Urothelium cell line (cell line): ENCODE data around the gene HECTD4.
A peak's percentile ranks its signal among the peaks of the same experiment; 100 is the strongest.
"Not testable (repeated sequence)": the region's sequence is repeated elsewhere in the genome, so short reads cannot be mapped to it uniquely, and the experiment has no call there.

Source experiments
- DNase-seq: peaks from one replicate; pipeline ENCODE4 v3.0.0; 2011; ENCODE audit warnings: low spot score, mixed read lengths
- FAIRE-seq: peaks from 2 replicates; lab custom pipeline; 2011; peaks lifted over from hg19 to GRCh38; lab: Jason Lieb, UNC

Gene HECTD4, protein sequence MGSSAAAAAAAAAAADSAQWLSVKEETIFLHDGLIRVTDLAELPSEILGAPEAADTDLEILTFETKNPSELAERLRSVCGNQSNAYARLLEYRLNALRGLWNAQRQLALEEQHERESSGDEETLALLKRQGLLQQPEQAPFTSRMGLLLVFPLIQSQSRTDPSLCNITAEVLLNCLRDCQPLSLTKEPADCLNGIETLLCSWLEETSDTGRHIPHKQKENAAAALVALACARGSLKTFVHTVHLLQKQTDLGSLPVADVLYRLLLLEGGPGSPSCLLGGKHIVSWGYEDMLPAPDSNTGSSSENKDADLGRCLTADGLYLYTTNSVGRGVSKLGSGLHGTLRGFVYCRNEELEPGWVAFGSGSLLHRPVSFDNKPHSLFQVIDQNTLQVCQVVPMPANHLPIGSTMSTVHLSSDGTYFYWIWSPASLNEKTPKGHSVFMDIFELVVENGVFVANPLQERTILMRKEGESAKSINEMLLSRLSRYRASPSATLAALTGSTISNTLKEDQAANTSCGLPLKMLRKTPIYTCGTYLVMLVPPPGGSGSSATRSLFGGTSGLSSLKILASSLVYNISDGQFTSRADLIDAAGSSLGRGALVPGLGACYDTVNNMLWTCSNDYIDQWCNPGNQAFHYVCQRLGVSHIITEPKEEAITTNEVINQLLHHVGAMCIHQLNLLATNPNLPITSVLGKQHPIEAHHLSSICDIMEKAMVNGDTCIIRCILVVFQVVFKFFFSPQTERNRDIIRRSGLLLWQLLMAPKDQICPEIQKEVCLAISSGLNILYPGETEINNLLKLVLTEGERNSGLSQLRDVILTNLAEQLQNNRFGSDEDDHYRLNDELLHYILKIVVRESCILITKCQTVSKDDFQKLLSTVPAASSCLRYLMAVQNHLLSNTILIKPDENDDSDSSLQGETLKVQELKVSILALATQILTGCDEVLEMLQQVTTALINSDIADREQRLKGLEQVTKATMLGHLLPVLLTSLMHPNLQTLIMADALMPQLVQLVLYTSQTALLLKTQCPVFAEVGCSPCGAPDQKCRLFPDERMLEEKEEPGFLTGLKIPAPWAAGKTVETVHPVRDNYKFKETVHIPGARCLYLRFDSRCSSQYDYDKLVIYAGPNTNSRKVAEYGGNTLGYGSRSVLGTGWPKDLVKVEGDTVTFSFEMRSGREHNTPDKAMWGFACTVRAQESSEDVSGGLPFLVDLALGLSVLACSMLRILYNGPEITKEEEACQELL (N-terminal part only)

DNA sequence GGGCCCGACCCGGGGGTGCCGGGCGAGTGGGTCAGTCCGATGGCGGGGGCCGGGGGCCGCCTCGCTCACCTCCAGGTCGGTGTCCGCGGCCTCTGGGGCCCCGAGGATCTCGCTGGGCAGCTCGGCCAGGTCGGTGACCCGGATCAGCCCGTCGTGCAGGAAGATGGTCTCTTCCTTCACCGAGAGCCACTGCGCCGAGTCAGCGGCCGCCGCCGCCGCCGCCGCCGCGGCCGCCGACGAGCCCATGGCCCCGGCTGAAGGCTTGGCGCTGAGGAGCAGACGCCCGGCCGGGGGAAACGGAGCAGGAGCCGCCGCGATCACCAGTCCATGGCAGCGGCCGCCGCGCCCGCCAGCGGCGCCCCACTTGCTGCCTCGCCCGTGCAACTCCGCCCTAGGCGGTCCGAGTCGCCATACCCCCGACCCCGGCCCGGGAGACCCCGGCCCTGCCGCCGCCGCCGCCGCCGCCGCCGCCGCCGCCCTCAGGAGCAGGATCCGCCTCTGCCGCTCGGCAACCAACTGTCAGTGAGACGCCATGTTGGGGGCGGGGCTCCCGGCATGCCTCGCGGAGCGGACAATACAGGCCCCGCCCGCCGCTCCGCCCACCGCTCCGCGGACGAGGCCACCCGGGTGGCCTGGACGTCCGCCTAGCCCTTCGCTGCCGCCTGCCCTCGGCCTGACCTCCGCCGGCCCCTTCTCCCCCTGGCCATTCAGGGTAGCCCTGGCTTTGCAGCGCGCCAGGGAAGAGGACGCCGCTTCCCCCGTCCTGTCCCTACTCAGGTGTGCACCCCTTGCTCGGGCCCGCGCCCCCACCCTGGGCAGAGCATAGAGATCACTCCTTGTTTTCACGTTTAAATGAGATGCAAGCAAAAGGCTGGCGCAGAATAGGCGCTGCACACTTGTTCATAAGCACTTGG lies at the start of gene HECTD4:
TSS of gene HECTD4 (minus strand) at position 549 of the 914 bp plus-strand sequence. CDS start at position 246, 303 bp downstream.
- DNase-seq (peak; percentile 97), FAIRE-seq (no peak)

DNA sequence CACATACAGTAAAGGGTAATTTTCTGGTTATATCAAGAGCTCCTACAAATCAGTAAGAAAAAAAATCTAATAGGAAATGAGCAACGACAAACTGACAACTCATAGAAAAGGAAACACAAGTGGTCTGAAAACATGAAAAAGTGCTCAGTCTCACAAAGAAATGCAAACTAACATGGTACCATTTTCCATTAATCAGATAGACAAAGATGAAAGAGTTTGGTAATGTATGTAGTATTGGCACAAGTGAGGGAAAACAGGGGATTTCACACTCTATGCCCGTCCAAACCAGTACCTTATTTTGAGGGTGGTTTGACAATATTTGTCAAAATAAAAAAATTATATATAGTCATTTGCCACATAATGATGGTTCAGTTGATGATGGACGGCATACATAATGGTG lies 49.7 kb upstream of the HECTD4 start:
- FAIRE-seq, result no peak
- no peak for DNase-seq

DNA sequence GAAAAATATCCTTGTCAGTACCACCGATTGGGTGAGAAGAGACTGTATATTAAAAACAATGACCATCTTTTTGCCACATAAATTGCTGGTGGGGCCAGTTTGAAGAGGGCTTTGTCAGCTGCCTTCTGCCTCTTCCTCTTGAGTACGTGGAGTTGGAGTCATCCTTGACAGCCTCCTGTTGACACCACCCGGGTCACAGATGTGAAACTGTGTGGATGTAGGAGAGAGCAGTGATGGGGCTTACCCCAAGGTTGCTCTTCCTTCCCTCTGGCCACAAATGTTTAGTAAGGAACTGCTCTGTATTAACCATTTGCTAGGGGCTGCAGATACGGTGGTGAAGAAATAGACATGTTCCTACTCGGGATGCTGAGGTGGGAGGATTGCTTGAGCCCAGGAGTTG lies 48.7 kb upstream of the HECTD4 start:
- DNase-seq (no peak), FAIRE-seq (no peak)

DNA sequence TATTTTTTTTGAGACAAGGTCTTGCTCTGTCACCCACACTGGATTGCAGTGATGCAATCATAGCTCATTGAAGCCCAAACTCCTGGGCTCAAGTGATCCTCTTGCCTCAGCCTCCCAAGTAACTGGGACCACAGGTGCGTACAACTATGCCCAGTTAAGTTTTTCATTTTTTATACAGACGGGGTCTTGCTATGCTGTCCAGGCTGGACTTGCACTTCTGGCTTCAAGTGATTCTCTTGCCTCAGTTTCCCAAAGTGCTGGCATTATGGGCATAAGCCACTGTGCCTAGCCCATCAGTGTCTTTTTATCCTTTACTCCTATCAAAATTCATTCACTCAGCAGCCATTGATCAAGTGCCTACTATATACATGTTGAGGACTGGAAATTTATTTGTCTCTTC lies 45.5 kb upstream of the HECTD4 start:
- FAIRE-seq (no peak), DNase-seq (no peak)

DNA sequence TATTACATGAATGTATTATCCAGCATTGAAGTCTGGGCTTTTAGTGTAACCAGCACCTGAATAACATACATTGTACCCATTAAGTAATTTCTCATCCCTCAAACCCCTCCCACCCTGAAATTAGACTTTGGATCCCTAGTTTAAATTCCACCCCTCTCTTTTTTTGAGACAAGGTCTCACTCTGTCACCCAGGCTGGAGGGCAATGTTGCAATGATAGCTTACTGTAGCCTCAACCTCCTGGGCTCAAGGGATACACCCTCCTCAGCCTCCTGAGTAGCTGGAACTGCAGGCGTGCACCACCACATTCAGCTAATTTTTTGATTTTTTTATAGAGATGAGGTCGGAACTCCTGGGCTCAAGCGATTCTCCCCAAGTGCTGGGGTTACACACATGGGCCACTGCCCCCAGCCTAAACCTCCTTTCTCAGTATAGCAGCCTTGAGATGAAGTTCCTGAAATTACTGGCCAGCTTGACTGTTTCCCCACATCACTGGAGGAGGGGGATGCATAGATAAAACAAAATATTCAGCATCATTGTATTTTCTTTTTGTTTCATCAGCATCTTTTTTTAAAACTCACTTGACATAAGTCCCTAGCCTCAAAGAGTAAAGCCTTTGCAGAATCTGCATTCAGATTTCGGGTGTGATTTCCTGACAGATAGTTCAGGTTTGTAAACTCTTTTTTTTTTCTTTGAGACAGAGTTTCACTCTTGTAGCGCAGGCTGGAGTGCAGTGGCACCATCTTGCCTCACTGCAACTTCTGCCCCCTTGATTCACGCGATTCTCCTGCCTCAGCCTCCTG lies 43.6 kb upstream of the HECTD4 start:
- no peak for FAIRE-seq

DNA sequence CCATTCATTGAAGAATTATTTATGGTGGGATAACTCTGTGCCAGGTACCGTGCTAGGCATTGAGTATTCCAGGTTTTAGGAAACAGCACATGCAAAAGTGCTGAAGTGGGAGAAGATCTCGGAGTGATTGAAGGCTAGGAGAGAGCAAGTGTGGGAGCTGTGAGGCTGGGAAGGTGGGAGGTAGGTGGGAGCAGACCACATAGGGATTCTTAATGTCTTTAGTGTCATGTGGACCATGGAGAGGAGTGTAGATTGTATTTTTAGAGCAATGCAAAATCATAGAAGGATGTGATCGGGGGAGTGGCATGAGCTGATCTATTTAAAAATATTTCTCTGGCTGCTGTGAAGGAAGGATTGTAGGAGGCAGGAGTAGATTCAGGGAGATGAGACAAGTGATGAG lies 41.9 kb upstream of the HECTD4 start:
- no peak for FAIRE-seq

More for the DNA sequence above, 43.6 kb upstream of the HECTD4 start:
- no peak for DNase-seq

DNA sequence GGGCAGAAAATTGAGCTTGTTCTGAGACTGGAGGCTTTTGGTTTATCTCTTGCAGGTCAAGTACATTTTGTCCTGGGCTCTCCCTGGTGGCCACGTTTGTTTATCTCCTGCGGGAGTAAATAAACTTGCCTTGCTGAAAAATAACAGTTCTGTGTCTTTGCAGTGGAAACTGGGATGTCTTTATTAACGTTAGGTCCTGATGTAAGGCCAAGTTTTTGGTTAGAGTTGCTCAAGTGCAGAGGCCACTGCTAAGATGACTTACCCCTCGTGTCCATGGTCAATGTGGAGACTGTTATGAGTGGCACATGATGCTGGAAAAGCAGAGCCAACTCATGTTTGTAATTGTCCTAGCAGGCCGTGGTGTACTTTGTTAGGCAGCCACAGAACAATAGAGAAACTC lies 40.3 kb upstream of the HECTD4 start:
- FAIRE-seq (no peak), DNase-seq (no peak)

More for the DNA sequence above, 41.9 kb upstream of the HECTD4 start:
- no peak for DNase-seq

DNA sequence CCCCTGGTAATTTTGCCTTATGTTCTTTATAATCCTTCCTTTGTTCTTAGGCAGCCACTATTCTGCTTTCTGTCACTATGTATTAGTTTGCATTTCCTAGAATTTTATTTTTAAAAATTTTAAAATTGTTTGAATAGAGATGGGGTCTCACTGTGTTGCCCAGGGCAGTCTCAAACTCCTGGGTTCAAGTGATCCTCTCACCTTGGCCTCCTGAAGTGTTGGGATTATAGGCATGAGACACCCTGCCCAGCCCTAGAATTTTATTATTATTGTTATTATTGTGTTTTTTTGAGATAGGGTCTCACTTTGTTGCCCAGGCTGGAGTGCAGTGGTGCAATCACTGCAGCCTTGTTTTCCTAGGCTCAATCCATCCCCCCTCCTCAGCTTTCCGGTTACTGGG lies 39.1 kb upstream of the HECTD4 start:
- DNase-seq, result no peak
- FAIRE-seq, result no peak

DNA sequence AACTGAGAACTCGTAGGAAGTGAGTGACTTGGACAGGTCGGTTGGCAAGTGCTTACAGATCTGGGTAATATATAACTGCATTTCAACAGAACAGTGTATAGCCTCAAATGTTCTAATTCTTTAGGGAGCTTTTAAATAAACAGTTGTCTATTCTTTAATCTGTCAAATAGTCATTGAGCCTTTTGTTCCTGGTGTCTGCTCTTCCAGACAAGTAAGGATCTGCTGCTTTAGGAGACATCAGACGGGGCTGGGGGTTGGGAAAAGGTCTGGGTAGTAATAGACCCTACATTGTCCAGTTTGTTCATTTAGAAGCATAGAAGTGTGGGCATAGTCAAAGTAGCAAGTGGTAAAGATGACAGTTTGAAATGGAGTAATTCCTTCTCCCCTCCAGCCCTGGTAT lies 38.5 kb upstream of the HECTD4 start:
- no peak for FAIRE-seq

DNA sequence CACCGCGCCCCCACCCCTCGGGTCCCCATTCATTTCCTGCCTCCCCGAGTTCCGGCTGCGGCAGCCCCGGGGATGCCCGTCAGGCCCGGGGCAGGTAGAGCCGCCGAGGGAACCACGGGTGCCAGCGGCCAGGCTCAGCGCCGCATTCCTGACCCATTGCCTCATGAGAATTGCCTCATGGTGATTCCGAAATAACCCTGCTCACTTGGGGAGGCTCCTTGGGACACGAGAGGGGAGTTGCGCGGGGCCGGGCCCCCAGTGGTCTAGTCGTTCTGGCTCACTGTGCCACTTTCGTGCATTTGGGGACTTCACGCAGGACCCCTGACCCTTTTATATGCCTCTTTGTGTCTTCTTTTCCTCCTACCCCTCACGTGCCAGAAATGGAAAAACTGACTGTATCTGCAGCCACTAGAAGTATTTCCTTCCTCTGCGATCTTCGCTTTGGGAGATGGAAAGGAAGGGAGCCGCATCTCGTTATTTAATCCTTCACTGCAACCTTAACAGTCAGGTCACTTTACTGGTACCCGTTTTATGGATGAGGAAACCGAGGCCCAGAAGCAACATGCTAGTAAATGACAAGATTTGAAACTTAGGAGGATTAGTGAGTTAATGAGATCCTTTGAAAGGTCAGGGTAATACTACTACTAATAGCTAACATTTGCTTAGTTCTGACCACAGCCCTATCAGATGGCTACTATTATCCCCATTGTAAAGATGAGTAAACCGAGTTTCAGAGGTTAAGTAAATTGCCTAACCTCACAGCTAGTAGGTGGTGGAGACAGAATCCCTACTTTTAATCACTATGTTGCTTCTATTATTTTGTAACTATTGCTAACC lies 37.3 kb upstream of the HECTD4 start:
- FAIRE-seq, result no peak

More for the DNA sequence above, 38.5 kb upstream of the HECTD4 start:
- no peak for DNase-seq

DNA sequence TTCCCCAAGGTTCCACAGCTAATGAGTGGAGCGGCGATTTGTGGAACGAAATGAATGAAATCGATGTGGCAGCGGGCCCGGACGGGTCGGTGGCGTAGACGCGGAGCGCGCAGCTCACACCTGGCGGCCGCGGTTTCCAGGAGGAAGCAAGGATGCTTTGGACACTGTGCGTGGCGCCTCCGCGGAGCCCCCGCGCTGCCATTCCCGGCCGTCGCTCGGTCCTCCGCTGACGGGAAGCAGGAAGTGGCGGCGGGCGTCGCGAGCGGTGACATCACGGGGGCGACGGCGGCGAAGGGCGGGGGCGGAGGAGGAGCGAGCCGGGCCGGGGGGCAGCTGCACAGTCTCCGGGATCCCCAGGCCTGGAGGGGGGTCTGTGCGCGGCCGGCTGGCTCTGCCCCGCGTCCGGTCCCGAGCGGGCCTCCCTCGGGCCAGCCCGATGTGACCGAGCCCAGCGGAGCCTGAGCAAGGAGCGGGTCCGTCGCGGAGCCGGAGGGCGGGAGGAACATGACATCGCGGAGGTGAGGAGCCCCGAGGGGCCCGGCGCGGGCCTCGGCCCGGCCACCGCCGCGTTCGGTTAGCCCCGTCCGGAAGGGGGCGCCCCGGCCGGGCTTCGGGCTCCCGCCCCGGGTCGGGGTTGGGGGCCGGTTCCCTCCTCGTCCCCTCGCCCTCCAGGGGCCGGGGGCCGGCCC lies 36.5 kb upstream of the HECTD4 start, which contains the start of gene PTPN11:
TSS of gene PTPN11 (plus strand) at position 340 of the 689 bp plus-strand sequence. CDS start at position 505, 165 bp downstream.
- FAIRE-seq (peak; percentile 70), DNase-seq (peak; percentile 90)

More for the DNA sequence above, 37.3 kb upstream of the HECTD4 start:
- peak; percentile 80 for DNase-seq

DNA sequence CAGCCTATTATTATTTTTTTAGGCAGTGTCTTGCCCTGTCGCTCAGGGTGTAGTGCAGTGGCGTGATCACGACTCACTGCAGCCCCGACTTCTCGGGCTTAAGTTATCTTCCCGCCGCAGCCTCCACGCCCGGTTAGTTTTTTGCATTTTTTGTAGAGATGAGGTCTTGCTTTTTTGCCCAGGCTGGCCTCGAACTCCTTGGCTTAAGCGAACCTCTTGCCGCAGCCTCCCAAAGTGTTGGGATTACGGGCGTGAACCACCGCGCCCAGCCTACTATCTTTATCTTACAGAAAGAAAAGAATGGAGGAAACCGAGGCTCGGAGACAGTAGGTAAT lies 36.0 kb upstream of the HECTD4 start:
- no peak for FAIRE-seq
- no peak for DNase-seq

DNA sequence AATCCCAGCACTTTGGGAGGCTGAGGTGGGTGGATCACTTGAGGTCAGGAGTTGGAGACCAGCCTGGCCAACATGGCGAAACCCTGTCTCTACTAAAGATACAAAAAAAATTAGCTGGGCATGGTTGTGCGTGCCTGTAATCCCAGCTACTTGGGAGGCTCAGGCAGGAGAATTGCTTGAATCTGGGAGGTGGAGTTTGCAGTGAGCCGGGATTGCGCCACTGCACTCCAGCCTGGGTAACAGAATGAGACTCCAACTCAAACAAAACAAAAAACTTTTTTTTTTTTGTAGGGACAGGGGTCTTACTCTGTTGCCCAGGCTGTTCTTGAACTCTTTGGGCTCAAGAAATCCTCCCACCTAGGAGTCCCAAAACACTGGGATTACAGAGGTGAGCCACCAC lies 33.2 kb upstream of the HECTD4 start:
- not testable (repeated sequence) for FAIRE-seq, DNase-seq

DNA sequence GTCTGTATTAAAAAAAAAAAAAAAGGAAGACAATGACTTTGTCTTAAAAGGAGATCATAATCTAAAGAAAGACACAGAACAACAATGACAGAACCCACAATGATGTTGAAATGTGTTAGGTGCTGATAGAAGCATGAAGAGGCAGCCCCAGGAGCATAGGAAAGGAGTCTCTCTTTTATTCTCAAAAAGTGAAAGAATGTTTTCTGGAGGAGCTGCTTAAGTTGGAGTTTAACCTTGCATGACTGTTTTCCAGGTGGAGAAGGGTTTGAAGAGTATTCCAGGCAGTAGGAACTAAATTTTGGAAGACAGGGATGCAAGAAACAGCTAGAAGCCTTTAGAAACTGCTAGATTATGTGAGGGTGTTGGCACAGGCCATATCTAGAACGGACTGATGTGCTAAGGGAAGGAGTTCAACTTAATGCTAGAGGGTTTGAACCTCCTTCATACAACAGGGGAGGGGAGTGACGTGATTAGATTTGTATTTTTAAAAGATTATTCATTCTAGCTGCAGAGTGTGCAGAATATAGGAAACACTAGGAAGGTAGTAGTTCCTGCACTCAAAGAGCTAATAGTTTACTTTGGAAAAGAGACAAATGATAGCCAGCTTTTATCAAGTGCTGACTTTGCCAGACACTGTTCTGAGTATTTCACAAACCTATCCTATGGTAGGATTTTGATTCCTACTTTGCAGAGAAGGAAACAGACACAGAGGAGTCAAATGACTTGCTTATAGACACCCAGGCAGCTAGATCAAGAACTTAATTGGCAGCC lies 31.8 kb upstream of the HECTD4 start:
- no peak for FAIRE-seq
- DNase-seq, result no peak

DNA sequence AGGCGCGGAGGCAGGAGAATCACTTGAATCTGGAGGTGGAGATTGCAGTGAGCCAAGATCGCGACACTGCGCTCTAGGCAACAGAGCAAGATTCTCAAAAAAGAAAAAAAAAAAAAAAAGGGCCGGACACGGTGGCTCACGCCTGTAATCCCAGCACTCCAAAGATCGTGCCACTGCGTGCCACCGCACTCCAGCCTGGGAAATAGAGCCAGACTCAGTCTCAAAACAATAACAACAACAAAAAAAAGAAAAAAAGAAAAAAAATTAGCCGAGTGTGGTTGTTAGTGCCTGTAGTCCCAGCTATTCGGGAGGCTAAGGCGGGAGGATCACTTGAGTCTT lies 27.6 kb upstream of the HECTD4 start:
- no peak for FAIRE-seq
- DNase-seq, result no peak

DNA sequence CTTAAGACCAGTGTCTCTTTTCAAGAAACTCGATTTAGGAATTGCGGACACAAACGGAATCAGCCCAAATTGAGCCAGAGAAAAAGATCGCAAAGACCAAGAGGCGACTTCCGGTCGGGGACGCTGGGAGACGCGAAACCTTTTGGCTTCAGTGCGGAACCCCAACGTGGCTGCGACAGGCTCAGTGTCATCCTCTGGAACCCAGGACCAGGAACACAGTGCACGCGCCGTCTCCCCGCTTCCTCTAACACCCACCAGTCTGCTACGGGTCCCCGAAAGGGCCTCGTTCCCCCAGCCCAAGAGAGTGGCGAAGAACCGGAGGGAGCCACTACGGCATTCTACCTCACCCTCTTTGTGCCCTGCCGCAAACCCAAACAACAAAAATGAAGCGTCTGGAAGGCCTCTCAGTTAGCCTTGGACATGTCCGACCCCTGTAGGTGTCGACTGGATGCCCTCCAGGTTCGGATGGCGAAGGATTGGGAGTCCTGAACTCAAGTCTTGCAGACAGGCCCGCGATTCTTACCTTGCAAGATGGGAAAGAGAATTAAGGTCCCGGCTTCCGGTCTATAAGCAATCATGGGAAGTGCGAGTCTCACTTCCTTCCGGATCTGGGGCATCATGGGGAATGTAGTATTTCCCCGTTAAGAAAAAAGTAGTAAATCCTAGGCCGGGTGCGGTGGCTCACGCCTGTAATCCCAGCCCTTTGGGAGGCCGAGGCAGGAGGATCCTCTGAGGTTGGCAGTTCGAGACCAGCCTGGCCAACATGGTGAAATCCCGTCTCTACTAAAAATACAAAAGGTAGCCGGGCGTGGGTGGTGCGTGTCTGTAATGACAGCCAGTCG lies 27.1 kb upstream of the HECTD4 start, which contains the start of gene RPL6:
TSS of gene RPL6 (minus strand) at position 542 of the 842 bp plus-strand sequence. CDS start 949 bp downstream, outside the sequence.
- DNase-seq, result peak; percentile 89
- FAIRE-seq, result no peak
